CD14-positive monocyte (primary cell): ENCODE measurements around the gene ROBO2. TPM values are rescaled to one million over a fixed set of nuclear protein-coding genes. Genes with fewer than 3 reads are reported as not detected.

ENCODE experiments used
- DNase-seq, 3 donors: peaks; one replicate each; pipeline ENCODE4 v3.0.0-alpha.2; 2011 to 2022
- H2AFZ ChIP-seq: 2 replicates; pipeline ENCODE4 v1.6.0; 2012; ENCODE audit warnings: mild to moderate bottlenecking, low read depth, low read length, inconsistent platforms; ENCODE audit not compliant: insufficient read depth, poor library complexity, severe bottlenecking
- H3K27ac ChIP-seq, 2 donors: 1 replicate in 1 of 2; 2 replicates in 1 of 2; pipeline ENCODE4 v1.5.1; 2012 to 2013; ENCODE audit warnings: low read length in 2 of 2, control low read depth in 1 of 2, inconsistent platforms in 1 of 2, low read depth in 1 of 2, mild to moderate bottlenecking in 1 of 2
- H3K27me3 ChIP-seq, 2 donors: one replicate each; pipeline versions ENCODE4 v1.6.0 to v1.6.1; 2011 to 2013; ENCODE audit warnings: low read length in 2 of 2; ENCODE audit not compliant: control insufficient read depth in 2 of 2, insufficient read depth in 2 of 2
- H3K36me3 ChIP-seq, 2 donors: replicated peaks in 1 of 2; 1 replicate in 1 of 2; 2 replicates in 1 of 2; pipeline versions ENCODE4 v1.5.1 to v1.6.1; 2012 to 2013; ENCODE audit warnings: low read length in 2 of 2, control low read depth in 1 of 2, inconsistent platforms in 1 of 2, mild to moderate bottlenecking in 1 of 2; ENCODE audit not compliant: insufficient read depth in 2 of 2, control insufficient read depth in 1 of 2
- H3K4me1 ChIP-seq, 2 donors: 1 replicate in 1 of 2; 2 replicates in 1 of 2; pipeline versions ENCODE4 v1.5.1 to v1.6.1; 2012 to 2013; ENCODE audit warnings: low read length in 2 of 2, control low read depth in 1 of 2, inconsistent platforms in 1 of 2, mild to moderate bottlenecking in 1 of 2, moderate library complexity in 1 of 2; ENCODE audit not compliant: insufficient read depth in 2 of 2, control insufficient read depth in 1 of 2
- H3K4me2 ChIP-seq: replicated peaks from 2 replicates; pipeline ENCODE3; 2012; ENCODE audit warnings: low read length, moderate library complexity, mild to moderate bottlenecking; ENCODE audit not compliant: poor library complexity, severe bottlenecking; ENCODE audit errors: extremely low read depth
- H3K4me3 ChIP-seq, 3 experiments: fragments of 200-600 bp in 1 of 3; sonication (generic) in 1 of 3; replicated peaks in 1 of 3; 1 replicate in 2 of 3; 2 replicates in 1 of 3; pipeline ENCODE4 v1.5.1; 2011 to 2013; ENCODE audit warnings: low read length in 3 of 3, mild to moderate bottlenecking in 3 of 3, control low read depth in 2 of 3, low read depth in 2 of 3, inconsistent platforms in 1 of 3, moderate library complexity in 1 of 3
- H3K79me2 ChIP-seq: 2 replicates; pipeline ENCODE4 v1.6.0; 2012; ENCODE audit warnings: mild to moderate bottlenecking, control low read depth, inconsistent platforms, low read length, moderate library complexity; ENCODE audit not compliant: insufficient read depth
- H3K9ac ChIP-seq: 2 replicates; pipeline ENCODE4 v1.6.0; 2017; ENCODE audit warnings: low read length, mild to moderate bottlenecking; ENCODE audit not compliant: insufficient read depth, poor library complexity, severe bottlenecking
- H3K9me3 ChIP-seq, 2 donors: replicated peaks in 1 of 2; 1 replicate in 1 of 2; 2 replicates in 1 of 2; pipeline versions ENCODE4 v1.5.1 to v1.6.1; 2012 to 2013; ENCODE audit warnings: low read length in 2 of 2, control low read depth in 1 of 2; ENCODE audit not compliant: control insufficient read depth in 1 of 2, insufficient read depth in 1 of 2
- H4K20me1 ChIP-seq: 2 replicates; pipeline ENCODE4 v1.6.0; 2012; ENCODE audit warnings: mild to moderate bottlenecking, low read length, control low read depth, moderate library complexity; ENCODE audit not compliant: insufficient read depth
- H3K27ac Mint-ChIP-seq, 7 donors: one replicate each; pipeline ENCODE4 v1.8.0; 2020; ENCODE audit warnings: mild to moderate bottlenecking in 7 of 7, mixed read lengths in 7 of 7, moderate library complexity in 6 of 7, inconsistent platforms in 2 of 7
- H3K27me3 Mint-ChIP-seq, 3 donors: one replicate each; pipeline ENCODE4 v1.8.0; 2021 to 2022; ENCODE audit warnings: low read depth in 3 of 3, mild to moderate bottlenecking in 3 of 3, mixed read lengths in 3 of 3, moderate library complexity in 3 of 3, inconsistent platforms in 1 of 3
- H3K36me3 Mint-ChIP-seq, 2 donors: one replicate each; pipeline ENCODE4 v1.8.0; 2020; ENCODE audit warnings: mixed read lengths in 2 of 2, inconsistent platforms in 1 of 2, mild to moderate bottlenecking in 1 of 2
- H3K4me1 Mint-ChIP-seq: one replicate; pipeline ENCODE4 v1.8.0; 2020; ENCODE audit warnings: mild to moderate bottlenecking, mixed read lengths
- H3K4me3 Mint-ChIP-seq, 2 donors: one replicate each; pipeline ENCODE4 v1.8.0; 2020; ENCODE audit warnings: mild to moderate bottlenecking in 2 of 2, mixed read lengths in 2 of 2, moderate library complexity in 1 of 2
- H3K9me3 Mint-ChIP-seq, 7 donors: one replicate each; pipeline ENCODE4 v1.8.0; 2020 to 2022; ENCODE audit warnings: mixed read lengths in 7 of 7, mild to moderate bottlenecking in 6 of 7, moderate library complexity in 6 of 7, inconsistent platforms in 2 of 7
- WGBS: methylation state at CpG from one replicate; pipeline ENCODE4 v1.1.5; 2013; ENCODE audit warnings: missing lambda C conversion rate; ENCODE audit not compliant: insufficient coverage; 5-methylcytosine and 5-hydroxymethylcytosine counted together
- intact Hi-C, 2 donors: fragments of 100-400 bp; cut with micrococcal nuclease; formaldehyde crosslinking; loops; one replicate each; pipeline versions ENCODE4 v1.15.0 to v1.15.1; 2023
- polyA plus RNA-seq, 3 donors: library from polyadenylated mRNA; depleted of rRNA in 1 of 3; unstranded in 2 of 3; stranded (reverse) in 1 of 3; fragments of 300-500 nt in 2 of 3; fragments of >200 nt in 1 of 3; fragmentation: Illumina TruSeq in 2 of 3; gene quantifications; 1 replicate in 2 of 3; 2 replicates in 1 of 3; pipeline ENCODE4 v1.2.3, GENCODE V29; 2012 to 2021
- TF ChIP-seq, protein P1 (sequence below): fragments of 200-600 bp; IDR thresholded peaks from one replicate; pipeline ENCODE4 v1.8.0; 2022; ENCODE audit warnings: antibody characterized with exemption, mild to moderate bottlenecking

ROBO2 gene
- polyA plus RNA-seq, 3 donors = not detected

DNA sequence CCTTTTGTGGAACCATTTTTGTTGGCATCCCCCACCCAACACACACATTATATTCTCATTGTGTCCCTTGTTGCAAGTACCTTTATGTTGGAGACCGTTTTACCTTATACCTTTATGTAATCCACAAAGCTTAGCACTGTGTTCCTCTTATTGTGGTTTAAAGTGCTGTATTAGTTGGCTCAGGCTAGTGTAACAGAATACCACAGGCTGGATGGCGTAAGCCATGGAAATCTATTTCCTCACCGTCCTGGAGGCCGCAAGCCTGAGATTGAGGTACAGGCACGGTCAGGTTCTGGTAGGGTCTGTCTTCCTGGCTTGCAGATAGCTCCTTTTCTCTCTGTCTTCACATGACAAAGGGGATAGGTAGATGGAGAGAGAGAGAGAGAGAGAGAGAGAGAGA lies 302.8 kb downstream of the ROBO2 start:
- no peaks in the 10 kb centered on the region for H3K4me1 ChIP-seq
- H3K36me3 ChIP-seq = no peaks in the 10 kb centered on the region
- Mint-ChIP-seq H3K27ac (no peak overlapping the region), H3K9me3 (peaks cover 0 to under 1% (median 0%) of the 10 kb centered on the region in 7 donors), H3K4me1 (no peaks in the 10 kb centered on the region), H3K27me3 (no peaks in the 10 kb centered on the region), H3K36me3 (no peaks in the 10 kb centered on the region), H3K4me3 (no peak overlapping the region)
- no peak overlapping the region for H3K27ac ChIP-seq
- intact Hi-C loops = no loop called here
- no peak overlapping the region for H3K9ac ChIP-seq
- H2AFZ ChIP-seq = no peak overlapping the region
- TF ChIP-seq, protein P1, sequence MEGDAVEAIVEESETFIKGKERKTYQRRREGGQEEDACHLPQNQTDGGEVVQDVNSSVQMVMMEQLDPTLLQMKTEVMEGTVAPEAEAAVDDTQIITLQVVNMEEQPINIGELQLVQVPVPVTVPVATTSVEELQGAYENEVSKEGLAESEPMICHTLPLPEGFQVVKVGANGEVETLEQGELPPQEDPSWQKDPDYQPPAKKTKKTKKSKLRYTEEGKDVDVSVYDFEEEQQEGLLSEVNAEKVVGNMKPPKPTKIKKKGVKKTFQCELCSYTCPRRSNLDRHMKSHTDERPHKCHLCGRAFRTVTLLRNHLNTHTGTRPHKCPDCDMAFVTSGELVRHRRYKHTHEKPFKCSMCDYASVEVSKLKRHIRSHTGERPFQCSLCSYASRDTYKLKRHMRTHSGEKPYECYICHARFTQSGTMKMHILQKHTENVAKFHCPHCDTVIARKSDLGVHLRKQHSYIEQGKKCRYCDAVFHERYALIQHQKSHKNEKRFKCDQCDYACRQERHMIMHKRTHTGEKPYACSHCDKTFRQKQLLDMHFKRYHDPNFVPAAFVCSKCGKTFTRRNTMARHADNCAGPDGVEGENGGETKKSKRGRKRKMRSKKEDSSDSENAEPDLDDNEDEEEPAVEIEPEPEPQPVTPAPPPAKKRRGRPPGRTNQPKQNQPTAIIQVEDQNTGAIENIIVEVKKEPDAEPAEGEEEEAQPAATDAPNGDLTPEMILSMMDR = no peak
- WGBS = no CpG with 5 or more reads among the region's 5 CpGs
- no peak for DNase-seq
- no peaks in the 10 kb centered on the region for H4K20me1 ChIP-seq
- H3K4me2 ChIP-seq = no peak overlapping the region
- no peak overlapping the region for H3K4me3 ChIP-seq
- H3K79me2 ChIP-seq = no peaks in the 10 kb centered on the region
- no peaks in the 10 kb centered on the region for H3K27me3 ChIP-seq
- H3K9me3 ChIP-seq = no peaks in the 10 kb centered on the region

DNA sequence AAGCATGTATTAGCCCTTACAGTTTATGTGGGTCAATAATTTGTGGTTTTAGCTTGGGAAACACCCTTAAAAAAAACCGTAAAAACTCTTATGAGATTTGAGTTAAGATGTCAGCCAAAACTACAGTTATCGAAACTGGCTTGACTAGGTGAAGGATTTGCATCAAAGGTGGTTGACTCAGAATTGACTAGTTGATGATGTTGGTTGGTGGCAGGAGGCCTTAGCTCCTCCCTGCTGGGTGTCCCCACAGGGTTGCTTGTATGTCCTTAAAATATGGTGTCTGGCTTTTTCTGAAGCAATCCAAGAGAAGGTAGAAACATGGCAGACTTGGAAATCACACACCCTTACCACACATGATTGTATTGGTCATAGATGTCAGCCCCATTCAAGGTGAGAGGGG lies 305.1 kb downstream of the ROBO2 start:
- intact Hi-C loops = no loop called here
- WGBS = no CpG with 5 or more reads among the region's 2 CpGs
- H3K9me3 Mint-ChIP-seq = peaks cover 0 to 2% (median 0%) of the 10 kb centered on the region in 7 donors

More for the DNA sequence above, 305.1 kb downstream of the ROBO2 start:
- no peak for DNase-seq
- Histone ChIP-seq H3K27me3 (no peaks in the 10 kb centered on the region), H3K9me3 (no peaks in the 10 kb centered on the region), H4K20me1 (no peaks in the 10 kb centered on the region), H2AFZ (no peak overlapping the region), H3K4me1 (no peaks in the 10 kb centered on the region), H3K4me2 (no peak overlapping the region), H3K4me3 (no peak overlapping the region), H3K79me2 (no peaks in the 10 kb centered on the region), H3K36me3 (no peaks in the 10 kb centered on the region), H3K27ac (no peak overlapping the region), H3K9ac (no peak overlapping the region)
- H3K27ac Mint-ChIP-seq = peak overlapping the region in 1 of 7 donors; percentile 2
- TF ChIP-seq, protein P1 = no peak
- H3K27me3 Mint-ChIP-seq = no peaks in the 10 kb centered on the region
- no peaks in the 10 kb centered on the region for H3K36me3 Mint-ChIP-seq
- H3K4me1 Mint-ChIP-seq = no peaks in the 10 kb centered on the region
- no peak overlapping the region for H3K4me3 Mint-ChIP-seq
